ENCODE results near the gene ATRNL1.

GRCh38 chr10:115727129-115727528, 634.0 kb downstream of the ATRNL1 start:
- no peak for TF ChIP-seq CTCF (IDR thresholded peaks at IDR 0.05; ENCODE audit: low read length)
- TF ChIP-seq EZH2 (IDR thresholded peaks at IDR 0.05; ENCODE audit: borderline replicate concordance, low read length), result no peak

All from OCI-LY1 (cell line).